Upper lobe of left lung (tissue), 4 donors: ENCODE data around the gene PHC1.

Experiments
- CTCF ChIP-seq, 6 experiments: fragments of 450-650 bp in 4 of 6; fragments of 200-600 bp in 2 of 6; sonication (generic) in 2 of 6; IDR thresholded peaks; one replicate each; pipeline ENCODE4 v1.5.1; 2016 to 2019; ENCODE audit warnings: antibody characterized with exemption in 6 of 6
- POLR2A ChIP-seq, 4 donors: fragments of 450-650 bp; IDR thresholded peaks; one replicate each; pipeline ENCODE4 v1.5.1; 2016 to 2017; ENCODE audit warnings: antibody characterized with exemption in 4 of 4, mild to moderate bottlenecking in 2 of 4
- POLR2AphosphoS5 ChIP-seq, 2 donors: sonication (generic); formaldehyde crosslinking; IDR thresholded peaks; one replicate each; pipeline ENCODE4 v1.5.1; 2017; ENCODE audit warnings: antibody characterized with exemption in 2 of 2

DNA sequence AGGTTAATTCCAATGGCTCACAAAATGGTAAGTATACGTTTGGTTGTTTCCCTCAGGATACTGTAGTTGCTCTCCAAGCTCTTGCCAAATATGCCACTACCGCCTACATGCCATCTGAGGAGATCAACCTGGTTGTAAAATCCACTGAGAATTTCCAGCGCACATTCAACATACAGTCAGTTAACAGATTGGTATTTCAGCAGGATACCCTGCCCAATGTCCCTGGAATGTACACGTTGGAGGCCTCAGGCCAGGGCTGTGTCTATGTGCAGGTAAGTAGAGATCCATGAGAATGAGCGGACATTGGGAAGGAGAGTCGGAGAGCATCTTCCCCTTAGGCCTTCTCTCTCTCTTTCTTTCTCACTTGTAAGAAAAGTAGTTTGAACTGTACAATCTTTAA is 46.5 kb upstream of the PHC1 start:
- TF ChIP-seq CTCF (IDR thresholded peaks at IDR 0.05) (no peak), POLR2A (IDR thresholded peaks at IDR 0.05) (no peak), POLR2AphosphoS5 (IDR thresholded peaks at IDR 0.05) (no peak)
